Activated CD4-positive, alpha-beta T cell treated with anti-CD3 and anti-CD28 coated beads for 48 hours (primary cell): ENCODE results near the gene P2RX4.
"Not testable (repeated sequence)": the region's sequence is repeated elsewhere in the genome, so short reads cannot be mapped to it uniquely, and the experiment has no call there.

Experiments used
- DNase-seq: peaks from one replicate; pipeline ENCODE4 v3.0.0-alpha.2; 2020

Gene P2RX4

DNA sequence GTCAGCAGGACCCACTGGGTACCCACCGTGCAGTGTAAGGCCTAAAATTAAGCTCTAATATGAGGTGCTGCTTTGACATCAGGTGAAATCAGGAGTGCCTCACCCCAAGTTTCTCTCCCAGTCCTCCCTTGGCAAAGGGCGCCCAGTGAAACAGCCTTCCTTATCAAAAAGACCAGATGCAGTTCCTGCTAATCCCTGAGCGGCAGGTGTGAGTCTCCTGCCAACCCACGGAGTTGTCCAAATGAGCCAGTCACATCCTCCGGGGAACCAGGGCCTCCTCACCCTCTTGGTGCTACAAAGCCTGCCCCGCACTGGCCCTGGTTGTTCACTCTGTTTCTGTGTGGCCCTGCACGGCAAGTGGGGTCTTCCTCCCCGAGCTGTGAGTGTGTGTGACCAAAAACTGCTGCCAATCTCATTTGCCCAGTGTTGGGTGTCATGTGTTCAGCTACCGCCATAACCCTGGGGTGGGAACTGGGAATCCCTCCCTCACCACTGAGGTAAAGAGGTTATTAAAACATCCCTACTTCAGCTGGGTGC is 20.2 kb upstream of the P2RX4 start:
- no peak for DNase-seq

DNA sequence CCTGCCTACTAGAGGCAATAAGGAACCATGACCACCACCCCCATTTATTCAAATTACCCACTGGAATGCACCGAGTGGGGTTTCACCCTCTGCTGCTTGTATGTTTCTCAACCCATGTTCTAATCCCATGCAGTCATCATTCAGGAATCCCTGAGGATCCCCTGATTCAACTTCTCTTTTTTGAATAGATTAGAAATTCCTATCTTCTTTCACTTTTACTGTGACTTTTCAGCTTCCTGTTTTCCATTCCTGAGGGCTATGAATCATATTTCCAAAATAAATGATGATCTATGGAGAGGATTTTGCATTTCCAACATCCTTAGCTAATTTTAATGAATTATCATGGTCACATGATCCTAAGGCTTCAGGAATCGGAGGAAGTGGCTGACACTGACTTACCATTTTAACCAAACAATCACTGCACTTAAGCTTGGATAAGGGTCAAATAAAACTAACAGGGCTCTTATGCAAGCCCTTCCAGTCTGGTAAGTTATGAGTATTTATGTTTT is 19.4 kb upstream of the P2RX4 start:
- DNase-seq, result no peak

DNA sequence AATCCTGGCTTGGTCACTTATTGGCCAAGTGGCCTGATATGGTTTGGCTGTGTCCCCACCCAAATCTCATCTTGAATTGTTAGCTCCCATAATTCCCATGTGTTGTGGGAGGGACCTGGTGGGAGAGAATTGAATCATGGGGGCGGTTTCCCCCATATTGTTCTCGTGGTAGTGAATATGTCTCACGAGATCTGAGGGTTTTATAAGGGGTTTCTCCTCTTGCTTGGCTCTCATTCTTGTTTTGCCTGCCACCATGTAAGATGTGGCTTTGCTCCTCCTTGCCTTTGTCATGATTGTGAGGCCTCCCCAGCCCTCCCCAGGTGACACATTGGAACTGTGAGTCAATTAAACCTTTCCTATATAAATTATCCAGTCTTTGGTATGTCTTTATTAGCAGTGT is 18.8 kb upstream of the P2RX4 start:
- no peak for DNase-seq

DNA sequence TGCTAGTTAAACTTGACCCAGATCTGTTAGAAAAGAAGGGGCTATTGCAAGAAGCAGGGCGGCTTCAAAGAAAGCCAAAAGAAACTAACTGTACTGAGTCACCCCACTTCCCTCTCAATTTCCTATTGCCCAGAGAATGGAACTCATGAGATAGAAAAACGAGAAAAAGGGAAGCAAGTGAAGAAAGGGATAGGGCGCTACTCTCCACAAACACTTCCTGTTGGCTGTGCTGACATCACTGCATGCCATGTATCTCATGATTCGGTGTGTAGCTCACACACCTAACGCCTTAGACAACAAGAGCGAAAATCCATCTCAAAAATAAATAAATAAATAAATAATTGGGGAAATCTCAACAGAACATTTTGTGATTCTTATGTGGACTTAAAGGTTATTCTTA is 13.0 kb upstream of the P2RX4 start:
- no peak for DNase-seq

DNA sequence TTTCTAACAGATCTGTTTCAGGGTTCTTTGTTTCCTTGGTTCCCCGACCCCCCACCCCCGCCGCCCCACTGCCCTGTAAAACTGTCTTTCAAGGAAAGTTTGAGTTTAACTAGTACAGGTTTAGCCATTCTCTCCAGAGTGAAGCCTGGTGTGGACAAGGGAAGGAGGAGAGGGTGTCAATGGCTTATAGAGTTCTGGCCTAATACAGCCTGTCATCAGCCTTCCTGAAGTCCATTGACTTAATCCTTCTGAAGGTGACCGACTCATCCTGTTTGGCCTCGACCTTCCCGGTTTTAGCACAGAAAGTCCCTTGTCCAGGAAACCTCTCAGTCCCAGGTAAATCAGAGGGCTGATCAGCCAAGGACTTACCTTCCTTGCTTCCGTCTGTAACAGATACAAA is 11.0 kb upstream of the P2RX4 start:
- no peak for DNase-seq

DNA sequence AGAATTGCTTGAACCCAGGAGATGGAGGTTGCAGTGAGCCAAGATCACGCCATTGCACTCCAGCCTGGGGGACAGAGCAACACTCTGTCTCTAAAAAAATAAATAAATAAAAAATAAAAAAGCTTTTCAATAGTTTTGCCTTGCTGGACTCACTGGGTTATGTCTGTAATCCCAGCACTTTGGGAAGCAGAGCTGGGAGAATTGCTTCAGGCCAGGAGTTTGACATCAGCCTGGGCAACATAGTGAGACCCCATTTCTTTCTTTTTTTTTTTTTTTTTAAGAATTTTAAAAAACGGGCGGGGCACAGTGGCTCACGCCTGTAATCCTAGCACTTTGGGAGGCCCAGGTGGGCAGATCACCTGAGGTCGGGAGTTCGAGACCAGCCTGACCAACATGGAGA is 8.8 kb upstream of the P2RX4 start:
- DNase-seq, result not testable (repeated sequence)

DNA sequence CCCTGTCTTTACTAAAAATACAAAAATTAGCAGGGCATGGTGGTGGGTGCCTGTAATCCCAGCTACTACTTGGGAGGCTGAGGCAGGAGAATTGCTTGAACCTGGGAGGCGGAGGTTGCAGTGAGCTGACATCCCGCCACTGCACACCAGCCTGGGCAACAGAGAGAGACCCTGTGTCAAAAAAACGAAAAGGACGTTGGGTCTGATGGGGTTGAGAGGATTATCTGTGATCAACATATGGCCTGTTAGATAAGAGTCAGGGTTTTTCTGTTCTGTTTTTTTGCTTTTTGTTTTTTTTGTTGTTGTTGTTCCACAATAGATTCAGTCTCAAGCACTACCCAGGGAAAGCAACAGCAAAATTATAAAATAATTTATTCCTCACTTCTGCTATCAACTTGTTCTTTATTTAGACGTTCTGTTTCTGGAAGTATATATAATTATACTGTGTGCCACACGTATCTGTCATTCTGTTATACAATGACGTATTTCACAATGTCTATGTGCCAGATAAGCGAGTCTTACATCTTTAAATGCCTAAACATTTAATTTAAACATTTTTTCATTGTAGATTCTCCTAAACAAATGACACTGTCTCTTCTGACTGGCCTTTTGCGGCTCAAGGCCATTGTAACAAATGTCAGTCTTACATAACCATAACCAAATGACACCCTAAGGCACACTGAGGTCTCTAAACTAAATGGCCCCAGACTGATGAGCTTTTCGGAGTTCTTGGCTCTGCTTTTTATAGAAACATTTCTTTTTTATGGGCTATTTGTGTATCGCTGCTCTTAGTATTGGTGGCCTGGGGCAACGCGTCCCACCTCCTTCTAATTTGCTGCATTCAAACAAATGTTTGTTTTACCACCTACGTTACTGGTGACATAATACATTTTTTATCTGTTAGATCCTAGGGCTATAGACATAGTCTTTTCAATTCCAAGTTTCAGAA is 7.2 kb upstream of the P2RX4 start:
- DNase-seq, result no peak

DNA sequence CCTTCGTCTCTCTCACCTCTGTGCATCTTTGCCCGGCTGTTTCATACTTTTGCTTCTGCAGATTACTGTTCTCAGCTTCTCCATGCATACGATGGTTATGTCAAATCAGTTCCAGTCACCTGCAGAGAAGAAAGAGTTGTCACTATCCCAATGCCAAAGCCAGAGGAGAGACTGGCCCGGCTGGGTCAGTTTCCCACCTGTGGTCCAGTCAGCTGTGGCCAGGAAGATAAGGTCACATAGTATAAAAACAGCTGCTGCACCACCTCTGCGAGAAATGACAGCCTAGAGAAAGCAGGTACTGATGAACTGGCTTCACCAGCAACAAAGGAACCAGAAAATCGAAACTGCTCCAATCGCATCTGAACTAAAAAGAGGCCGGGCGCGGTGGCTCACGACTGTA is 6.4 kb upstream of the P2RX4 start:
- no peak for DNase-seq

DNA sequence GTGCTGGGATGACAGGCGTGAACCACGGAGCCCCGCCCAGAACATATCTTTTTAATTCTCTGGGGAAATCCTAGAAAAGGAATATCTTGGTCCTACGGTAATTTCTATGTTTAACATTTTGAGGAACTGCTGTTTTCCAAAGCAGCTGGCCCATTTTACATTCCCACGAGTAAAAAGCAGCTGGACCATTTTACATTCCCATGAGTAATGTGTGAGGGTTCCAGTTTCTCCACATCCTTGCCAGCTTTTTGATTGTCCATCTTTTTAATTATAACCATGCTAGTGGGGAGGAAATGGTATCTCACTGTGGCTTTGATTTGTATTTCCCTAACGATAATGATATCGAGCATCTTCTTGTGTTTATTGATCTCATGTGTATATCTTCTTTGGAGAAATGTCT is 4.4 kb upstream of the P2RX4 start:
- no peak for DNase-seq

DNA sequence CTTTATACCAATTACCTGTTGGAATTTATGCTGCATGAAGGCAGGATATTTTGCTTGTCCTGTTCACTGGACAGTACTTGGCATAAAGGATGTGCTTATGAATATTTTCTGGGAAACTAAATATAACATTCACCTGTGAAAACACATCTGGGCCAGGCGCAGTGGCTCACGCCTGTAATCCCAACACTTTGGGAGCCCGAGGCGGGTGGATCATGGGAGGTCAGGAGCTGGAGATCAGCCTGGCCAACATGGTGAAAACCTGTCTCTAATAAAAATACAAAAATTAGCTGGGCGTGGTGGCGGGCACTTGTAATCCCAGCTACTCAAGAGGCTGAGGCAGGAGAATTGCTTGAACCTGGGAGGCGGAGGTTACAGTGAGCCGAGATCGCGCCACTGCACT is 1.4 kb upstream of the P2RX4 start:
- DNase-seq, result not testable (repeated sequence)

DNA sequence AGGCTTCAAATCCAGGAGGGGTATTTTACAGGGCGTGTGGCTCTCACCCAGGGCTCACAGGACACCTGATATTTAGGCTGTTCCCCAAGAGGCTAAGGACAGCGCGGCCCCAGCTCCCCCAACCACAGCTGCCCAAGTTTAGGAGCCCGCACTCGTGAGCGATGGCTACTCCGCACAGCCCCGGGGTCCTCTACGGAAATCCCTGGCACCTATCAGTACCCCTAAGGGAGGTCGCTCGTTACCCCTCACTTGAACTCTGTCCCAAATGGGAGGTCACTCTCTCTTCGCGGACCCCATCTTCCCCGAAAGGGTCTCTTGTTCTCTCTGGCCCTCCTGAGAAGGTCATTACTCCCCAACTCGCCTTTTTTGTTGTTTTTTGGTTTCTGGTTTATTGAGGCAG is 708 bp upstream of the P2RX4 start:
- no peak for DNase-seq

DNA sequence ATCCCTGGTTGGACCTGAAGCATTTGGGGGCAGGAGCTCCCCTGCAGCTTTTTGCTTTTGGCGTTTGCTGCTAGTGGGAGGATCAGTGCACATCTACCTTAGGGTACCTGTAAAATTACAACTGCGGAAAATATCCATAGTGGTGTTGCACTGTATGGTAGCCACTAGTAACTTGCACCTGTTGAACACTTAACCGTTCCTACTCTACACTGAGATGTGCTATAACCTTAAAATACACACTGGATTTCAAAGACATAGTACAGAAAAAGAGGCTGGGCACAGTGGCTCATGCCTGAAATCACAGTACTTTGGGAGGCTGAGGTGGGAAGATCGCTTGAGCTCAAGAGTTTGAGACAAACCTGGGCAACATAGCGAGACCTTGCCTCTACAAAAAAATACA is 2.9 kb downstream of the P2RX4 start:
- DNase-seq, result no peak

DNA sequence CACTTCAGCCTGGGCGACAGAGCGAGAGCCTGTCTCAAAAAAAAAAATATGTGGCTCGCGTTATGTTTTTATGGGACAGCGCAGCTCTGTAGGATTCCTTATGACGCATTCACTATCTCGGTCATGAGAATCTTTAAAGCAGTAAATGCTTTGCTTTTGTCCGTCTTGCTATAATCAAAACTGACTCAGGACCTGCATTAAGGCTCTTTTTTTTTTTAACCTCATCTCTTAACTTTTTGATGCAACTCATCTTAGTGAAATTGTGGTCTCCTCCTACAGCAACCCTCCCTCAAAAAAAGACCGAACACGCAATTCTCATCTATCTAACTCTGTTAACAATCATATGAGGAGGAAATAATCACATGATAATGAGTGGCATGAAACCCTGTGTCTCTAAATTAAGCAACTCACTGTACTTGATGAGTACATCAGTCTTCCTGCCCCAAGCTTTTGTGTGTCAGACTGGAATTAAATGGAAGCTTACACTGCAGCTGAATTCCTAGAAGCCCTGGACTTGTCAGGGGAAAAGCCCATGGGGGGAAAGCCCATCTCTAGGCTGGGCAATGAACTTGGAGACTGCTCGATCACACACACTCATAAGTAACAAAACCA is 4.3 kb downstream of the P2RX4 start:
- DNase-seq, result peak; percentile 41

DNA sequence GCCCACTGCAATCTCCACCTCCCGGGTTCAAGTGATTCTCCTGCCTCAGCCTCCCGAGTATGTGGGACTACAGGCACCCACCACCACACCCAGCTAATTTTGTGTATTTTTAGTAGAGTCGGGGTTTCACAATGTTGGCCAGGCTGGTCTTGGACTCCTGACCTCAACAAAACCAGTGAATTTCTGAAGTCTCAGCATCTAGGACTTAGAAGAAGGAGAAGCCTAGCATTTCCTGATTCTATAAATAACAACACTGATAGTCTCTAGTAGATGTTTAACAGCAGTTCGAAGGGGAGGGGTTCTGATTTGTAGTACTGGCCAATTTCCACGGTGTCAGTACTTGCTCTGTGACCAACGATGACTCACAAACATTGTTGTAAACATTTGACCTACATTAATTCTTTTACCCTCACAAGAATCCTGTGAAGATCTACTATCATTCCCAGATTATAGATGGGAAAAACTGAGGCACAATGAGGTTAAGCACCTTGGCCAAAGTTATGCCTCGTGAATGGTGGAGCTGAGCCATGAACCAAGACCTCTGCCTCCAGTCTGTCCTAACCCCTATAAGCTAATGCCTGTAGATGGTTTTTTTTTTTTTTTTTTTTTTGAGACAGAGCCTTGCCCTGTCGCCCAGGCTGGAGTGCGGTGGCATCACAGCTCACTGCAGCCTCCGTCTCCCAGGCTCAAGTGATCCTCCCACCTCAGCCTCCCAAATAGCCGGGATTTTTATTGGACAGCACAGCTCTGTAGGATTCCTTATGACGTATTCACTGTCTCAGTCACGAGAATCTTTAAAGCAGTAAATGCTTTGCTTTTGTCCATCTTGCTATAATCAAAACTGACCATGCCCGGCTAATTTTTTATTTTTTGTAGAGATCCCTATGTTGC is 5.2 kb downstream of the P2RX4 start:
- no peak for DNase-seq

DNA sequence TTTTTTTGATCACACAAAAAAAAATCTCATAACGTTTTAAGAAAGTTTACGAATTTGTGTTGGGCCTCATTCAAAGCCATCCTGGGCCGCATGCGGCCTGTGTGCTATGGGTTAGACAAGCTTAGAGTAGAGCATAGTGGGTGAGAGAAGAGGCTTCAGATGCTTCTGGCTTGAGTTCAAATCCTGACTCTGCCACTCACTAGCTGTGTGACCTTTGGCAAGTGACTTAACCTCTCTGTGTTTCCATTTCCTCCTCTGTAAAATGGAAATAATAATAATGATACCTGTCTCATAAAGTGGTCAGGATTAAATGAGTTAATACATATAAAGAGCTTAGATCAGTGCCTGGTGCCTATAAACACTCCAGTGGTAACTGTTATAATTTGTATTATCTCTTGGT is 6.2 kb downstream of the P2RX4 start:
- DNase-seq, result no peak

DNA sequence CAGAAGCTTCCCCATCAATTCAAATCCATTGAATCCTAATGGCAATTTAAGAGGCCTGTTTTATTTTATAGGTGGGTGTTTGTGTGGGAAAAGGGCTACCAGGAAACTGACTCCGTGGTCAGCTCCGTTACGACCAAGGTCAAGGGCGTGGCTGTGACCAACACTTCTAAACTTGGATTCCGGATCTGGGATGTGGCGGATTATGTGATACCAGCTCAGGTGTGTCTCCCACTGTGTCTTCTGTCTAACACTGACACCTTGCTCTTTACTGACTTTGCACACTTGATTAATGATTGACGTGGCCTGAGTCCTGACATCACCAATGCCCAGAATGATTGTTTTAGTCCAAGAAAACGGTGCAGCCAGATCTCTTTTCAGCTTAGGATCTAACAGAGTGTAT is 7.1 kb downstream of the P2RX4 start:
- no peak for DNase-seq

DNA sequence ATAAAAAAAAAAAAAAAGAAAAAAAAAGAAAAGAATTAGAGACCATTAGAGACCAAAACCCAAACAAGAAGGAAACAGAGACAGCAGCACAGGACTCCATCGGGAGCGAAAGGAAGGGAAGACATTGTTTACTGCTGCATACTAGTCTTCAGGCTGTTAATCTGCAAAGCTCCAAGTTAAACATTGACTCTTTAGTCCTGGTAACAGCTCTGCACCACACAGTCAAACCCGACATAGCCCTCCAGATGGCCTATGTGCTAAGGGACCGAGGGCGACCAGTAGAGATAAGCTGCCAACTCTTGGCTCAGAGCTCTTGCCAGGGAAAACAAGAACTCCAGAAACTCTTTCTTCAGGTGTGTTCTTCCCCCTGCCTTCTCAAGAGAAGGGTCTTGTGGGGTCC is 7.8 kb downstream of the P2RX4 start:
- no peak for DNase-seq

DNA sequence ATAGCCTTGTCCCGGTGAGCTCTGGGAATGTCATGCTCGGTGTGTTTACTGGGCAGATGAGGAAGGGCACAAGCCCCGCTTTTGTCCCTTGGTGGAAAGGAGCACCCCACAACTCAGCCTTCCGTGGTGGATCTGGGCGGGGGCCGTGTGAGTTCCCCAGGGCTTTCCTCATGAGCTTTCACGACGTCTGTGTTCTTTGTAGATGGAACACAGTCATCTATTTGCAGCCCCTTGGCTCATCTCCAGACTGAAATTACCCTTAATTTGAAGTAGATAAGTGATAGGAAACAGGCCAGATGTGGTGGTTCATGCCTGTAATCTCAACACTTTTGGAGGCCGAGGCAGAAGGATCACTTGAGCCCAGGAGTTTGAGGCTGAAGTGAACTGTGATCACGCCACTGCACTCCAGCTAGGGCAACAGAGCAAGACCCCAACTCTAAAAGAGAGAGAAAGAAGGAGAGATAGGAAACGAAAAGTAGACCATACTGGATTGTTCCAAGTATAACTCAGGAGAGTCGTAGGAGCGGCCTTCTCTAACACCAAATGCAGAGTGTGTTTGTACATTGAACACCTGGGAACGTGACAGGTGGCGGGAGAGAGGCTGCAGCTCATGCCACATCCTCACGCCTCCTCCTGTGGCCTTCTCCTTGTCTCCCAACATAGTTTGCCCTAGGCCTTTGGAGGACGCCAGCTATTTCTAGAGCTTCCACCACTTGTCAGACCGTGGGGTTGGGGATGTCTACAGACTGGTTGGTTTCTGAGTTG is 8.8 kb downstream of the P2RX4 start:
- no peak for DNase-seq

DNA sequence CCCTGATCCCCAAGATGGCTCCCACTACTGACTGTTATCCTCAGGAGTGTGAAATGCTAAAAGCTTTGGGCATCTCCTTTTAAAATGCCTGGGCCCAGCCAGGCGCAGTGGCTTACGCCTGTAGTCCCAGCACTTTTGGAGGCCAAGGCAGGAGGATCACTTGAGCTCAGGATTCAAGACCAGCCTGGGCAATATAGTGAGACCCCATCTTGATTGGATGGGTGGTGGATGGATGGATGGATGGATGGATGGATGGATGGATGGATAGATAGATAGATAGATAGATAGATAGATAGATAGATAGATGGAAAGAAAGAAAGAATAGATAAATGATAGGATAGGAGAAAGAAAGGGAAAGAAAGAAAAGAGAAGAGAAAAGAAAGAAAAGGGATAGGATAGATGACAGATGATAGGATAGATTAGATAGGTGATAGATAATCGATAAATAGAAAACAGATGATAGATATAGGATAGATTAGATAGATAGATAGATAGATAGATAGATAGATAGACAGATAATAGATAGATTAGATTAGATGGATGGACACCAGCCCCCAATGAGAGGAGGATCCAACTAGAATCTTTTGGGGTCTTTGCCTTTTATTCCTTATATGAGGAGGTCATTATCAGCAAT is 9.5 kb downstream of the P2RX4 start:
- no peak for DNase-seq

DNA sequence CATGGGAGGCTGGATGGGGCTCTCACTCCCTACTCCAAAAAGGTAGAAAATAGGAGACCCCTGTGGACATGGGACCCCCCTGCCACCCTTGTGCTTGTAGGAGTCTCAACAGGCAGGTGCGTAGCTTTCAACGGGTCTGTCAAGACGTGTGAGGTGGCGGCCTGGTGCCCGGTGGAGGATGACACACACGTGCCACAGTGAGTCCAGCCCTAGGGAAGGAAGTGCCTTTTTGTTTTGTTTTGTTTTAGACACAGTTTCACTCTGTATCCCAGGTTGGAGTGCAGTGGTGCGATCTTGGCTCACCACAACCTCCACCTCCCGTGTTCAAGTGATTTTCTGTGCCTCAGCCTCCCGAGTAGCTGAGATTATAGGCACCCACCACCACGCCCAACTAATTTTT is 12.9 kb downstream of the P2RX4 start:
- no peak for DNase-seq
